T-helper 2 cell (primary cell): ENCODE data around the gene LAD1.

ENCODE experiments used
- DNase-seq, 5 experiments: peaks; one replicate each; pipeline versions ENCODE4 v3.0.0 to v3.0.0-alpha.2; 2012 to 2022
- total RNA-seq, 2 donors: gene quantifications; one replicate each; lab custom pipeline; 2026; lab: John Stamatoyannopoulos, UW

The LAD1 gene
- 0 to 0.62 reads per million in 2 donors for total RNA-seq

- DNase-seq, result no peak
Measured at GRCh38 chr1:201399018-201399351, at the start of gene LAD1. TSS of gene LAD1 (minus strand) at chr1:201399324. CDS start at chr1:201399306, 18 bp downstream.

- peak in 3 of 5 experiments; percentile 26 to 74 (median 44) for DNase-seq
Measured at GRCh38 chr1:201447903-201448871, 49.1 kb upstream of the LAD1 start.

- no peak for DNase-seq
Measured at GRCh38 chr1:201445310-201445709, 46.2 kb upstream of the LAD1 start.

GRCh38 chr1:201444792-201445191, 45.7 kb upstream of the LAD1 start:
- no peak for DNase-seq

GRCh38 chr1:201443747-201444146, 44.6 kb upstream of the LAD1 start:
- no peak for DNase-seq

- no peak for DNase-seq
Measured at GRCh38 chr1:201436969-201437368, 37.8 kb upstream of the LAD1 start.

GRCh38 chr1:201436393-201436792, 37.3 kb upstream of the LAD1 start:
- no peak for DNase-seq

GRCh38 chr1:201434266-201434665, 35.1 kb upstream of the LAD1 start:
- no peak for DNase-seq

GRCh38 chr1:201433609-201434008, 34.5 kb upstream of the LAD1 start:
- DNase-seq, result no peak

GRCh38 chr1:201430776-201431175, 31.7 kb upstream of the LAD1 start:
- no peak for DNase-seq

GRCh38 chr1:201429736-201430501, 30.8 kb upstream of the LAD1 start:
- no peak for DNase-seq

GRCh38 chr1:201427963-201428362, 28.8 kb upstream of the LAD1 start:
- DNase-seq, result no peak

GRCh38 chr1:201426479-201427310, 27.6 kb upstream of the LAD1 start:
- no peak for DNase-seq

- no peak for DNase-seq
Measured at GRCh38 chr1:201424146-201424545, 25.0 kb upstream of the LAD1 start.

GRCh38 chr1:201423655-201424054, 24.5 kb upstream of the LAD1 start:
- no peak for DNase-seq

GRCh38 chr1:201422436-201423030, 23.4 kb upstream of the LAD1 start:
- DNase-seq, result no peak

- no peak for DNase-seq
Measured at GRCh38 chr1:201422026-201422425, 22.9 kb upstream of the LAD1 start.

- DNase-seq, result no peak
Measured at GRCh38 chr1:201421041-201421440, 21.9 kb upstream of the LAD1 start.

GRCh38 chr1:201420608-201421002, 21.5 kb upstream of the LAD1 start:
- no peak for DNase-seq

- no peak for DNase-seq
Measured at GRCh38 chr1:201419746-201420607, 20.9 kb upstream of the LAD1 start.

- DNase-seq, result no peak
Measured at GRCh38 chr1:201419256-201419655, 20.1 kb upstream of the LAD1 start.
